HG03469 (cell line): ENCODE results near the gene UNC13A.
"Not testable (repeated sequence)": the region's sequence is repeated elsewhere in the genome, so short reads cannot be mapped to it uniquely, and the experiment has no call there.

Experiments
- ATAC-seq: cut with Tn5 transposase; IDR thresholded peaks from one replicate; pipeline ENCODE4 v1.9.1; 2021; ENCODE audit warnings: mild to moderate bottlenecking, moderate library complexity, moderate number of reproducible peaks; ENCODE audit not compliant: unreplicated experiment

UNC13A gene

DNA sequence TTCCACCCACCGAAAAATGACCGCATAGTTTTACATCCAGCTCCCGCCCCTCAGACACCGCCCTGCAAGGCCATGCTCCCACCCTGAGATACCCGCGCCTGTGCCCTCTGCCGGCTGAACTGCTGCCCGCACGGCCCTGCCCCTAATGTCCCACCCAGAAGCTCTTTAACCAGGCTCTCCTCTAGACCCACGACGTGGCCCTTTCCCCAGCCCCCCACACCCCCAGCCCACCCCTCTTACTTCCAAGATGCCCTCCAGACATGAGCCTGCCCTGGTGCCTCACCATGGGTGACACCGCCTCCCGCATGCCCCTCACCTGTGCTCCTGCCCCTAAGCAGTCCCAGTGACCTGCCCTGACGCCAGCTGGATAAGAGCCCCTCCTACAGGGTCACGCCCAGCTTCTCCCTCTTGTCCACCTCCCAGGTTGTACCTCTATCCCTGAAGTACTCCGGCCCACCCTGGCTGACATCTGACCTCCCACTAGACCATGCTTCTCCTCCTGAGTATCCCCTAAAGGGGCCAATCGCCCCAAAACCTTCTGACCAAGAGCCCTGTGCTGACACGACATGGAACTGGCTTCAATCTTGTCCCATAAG lies 81.5 kb downstream of the UNC13A start:
- ATAC-seq: no peak

DNA sequence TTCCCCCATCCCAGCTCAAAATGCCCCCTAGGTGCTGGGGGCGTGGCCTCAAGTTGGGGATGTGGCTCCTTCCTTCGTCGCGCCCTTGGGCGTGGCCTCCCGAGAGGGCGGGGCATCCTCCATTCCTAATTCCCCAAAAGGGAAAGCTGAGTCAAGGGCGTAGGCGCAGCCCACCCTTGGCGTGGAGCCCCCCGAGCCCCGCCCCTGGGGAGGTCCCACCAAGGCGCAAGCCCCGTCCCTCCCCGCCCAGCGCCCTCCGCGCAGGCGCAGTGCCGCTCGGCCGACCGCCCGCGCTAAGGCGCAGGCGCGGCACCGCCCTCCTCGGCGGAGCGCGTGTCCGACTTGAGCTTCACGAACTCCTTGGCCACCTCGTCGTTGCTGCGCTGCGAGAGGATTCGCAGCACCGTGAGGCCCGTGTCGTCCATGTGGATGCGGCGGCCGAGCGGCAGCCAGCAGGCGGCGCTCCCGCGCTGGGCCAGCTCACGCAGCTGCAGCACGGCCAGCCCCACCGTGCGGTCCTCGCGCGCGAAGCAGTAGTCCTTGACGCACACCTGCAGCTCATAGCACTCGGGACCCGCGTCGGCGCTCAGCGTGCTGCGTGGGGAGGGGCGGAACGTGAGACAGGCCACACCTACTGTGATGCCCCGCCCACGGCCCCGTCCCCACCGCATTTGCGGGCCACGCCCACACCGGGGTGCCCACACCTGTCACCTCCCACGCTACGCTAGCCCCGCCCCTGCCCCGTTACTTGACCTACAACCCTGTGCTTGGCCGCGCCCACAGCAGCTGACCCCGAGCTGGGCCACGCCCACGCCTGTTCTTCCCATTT lies 82.2 kb downstream of the UNC13A start:
- peak; percentile 72 for ATAC-seq

DNA sequence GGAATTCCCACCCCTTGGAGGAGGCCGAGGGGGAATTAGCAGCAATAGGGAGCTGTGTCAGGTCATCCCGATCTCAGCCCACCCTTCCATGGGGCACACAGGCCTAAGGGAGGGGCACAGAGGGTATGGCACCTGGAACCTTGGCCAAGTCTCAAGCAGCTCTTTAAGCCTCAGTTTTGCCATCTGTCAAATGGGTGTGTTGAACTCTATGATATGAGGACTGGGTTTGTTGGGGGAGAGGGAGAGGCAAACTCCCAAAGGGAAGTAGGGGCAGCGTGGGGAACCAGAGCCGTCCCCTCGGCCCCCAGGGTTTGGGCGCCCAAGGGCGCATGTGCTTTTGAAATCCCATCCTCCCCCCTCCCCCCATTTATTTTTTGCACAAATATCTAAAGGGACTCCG lies 83.0 kb downstream of the UNC13A start:
- ATAC-seq: no peak

DNA sequence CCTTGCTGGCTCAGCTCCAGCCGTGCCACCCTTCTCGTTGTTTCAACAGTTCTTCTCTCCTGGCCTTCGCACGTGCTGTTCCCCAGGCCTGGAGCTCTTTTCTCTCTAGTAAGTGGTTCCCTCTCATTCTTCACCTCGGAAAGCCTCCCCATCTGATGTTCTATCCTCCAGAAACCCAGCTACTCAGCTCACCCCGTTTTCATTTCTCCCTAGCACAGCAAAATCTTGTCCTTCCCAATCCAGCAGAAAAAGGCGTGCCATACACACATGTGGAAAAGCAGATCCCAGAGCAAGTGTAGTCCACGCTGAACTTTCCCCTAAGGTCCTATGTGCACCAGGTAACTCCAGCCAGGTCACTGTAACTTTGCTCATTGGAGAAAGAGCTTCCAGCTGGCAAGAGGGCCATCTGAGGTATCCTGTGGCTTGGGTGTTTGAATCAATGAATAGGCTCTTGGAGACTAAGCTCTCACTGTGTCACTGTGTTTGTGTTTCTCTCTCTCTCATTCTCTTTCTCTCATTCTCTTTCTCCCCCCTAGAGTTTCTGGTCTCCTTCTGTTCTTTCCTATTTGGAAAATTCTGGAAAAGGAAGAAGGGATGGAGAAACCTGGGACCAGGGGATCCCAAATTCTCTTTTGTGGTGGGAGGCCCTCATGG lies 83.7 kb downstream of the UNC13A start:
- no peak for ATAC-seq

DNA sequence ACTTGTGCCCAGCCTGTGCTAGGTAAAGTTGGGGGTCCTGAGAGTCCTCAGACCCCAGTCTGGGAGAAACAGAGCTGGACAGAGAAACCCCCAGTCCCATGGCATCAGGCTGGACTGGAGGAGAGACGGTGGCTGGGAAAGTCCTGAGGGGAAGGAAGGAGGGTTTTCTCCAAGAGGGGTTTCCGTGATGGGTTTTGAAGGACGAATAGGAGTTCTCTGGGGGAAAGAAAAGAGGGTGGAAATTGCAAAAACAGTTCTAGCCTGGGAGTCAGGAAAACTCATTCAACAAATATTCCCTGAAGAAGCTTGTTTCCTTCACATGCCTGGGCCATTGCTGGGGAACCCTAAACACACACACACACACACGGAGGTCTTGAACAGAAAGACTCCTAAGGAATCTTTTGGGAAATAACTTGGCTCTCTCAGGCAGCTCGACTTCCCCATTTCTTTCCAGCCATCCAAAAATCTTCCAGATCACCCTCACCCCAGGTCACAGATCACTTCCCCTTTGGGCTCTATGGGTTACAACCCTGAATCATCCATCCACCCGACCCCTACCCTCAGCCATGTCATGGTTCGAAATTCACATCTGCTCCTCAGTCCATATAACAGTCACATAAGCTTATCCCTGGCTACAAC lies 85.2 kb downstream of the UNC13A start:
- ATAC-seq: no peak

DNA sequence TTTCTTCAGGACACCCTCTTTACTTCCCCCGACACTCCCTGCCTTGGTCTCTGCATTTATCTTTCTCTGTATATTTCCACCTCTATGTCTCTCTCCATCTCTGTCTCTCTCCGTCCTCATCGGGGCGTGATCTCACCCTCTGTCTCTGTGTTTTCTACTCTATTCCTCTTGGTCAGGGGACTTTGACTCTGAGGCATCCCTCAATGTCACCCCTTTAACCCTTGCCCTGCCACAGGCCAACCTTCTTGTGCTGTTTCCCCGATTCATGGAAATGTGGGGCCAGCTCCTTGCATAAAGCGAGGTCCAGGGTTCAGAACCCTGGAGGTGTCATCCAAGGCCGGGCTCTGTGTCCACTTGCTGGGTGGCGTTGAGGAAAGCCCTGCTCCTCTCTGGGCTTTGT lies 85.9 kb downstream of the UNC13A start:
- no peak for ATAC-seq

DNA sequence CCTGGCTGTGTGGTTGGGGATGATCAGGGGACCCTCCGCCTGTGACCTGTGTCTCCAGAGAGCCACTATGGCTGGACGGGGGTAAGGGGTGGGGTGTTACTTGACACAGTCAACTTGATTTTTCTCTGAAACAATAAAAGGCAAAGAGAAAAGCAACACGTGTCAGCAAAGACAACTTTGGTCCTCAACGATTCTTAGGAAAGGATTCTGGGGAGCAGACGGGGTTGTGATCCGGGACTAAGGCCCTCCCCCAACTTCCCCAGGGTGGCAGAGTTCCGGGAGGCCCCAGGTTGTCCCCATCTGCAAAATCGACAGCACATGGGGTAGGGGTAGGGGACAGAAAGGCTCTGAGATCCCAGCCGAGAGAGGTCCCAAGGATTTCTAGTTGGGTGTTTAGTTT lies 86.5 kb downstream of the UNC13A start:
- no peak for ATAC-seq

DNA sequence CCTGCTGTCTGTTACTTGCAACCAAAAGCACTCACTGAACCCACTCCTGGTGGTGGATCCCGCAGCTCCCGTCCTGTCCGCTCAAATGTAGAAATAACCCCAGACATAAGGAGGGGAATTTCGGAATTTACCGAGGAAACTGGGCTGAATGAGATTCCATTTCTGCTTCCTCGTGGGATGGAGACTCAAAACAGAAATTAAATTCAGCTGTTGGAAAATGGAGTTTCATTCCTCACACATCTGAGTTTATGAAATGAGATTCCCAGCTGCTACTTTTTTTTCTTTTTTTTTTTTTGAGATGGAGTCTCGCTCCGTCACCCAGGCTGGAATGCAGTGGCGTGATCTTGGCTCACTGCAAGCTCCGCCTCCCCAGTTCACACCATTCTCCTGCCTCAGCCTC lies 88.4 kb downstream of the UNC13A start:
- ATAC-seq: no peak

DNA sequence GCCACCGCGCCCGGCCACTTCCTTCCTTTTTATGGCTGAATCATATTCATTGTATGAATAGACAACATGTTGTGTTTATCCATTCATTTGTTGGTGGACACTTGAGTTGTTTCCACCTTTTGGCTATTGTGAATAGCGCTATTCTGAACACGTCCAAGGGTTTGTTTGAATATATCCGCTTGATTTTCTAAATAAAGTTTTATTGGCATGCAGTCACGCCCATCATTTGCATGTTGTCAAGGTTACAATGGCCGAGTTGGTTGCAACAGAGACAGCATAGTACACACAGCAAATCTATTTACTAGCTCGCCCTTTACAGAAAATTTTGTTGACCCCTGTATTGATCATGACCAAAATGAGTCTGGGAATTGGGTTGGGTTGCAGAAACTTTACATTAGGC lies 89.2 kb downstream of the UNC13A start:
- ATAC-seq: no peak

DNA sequence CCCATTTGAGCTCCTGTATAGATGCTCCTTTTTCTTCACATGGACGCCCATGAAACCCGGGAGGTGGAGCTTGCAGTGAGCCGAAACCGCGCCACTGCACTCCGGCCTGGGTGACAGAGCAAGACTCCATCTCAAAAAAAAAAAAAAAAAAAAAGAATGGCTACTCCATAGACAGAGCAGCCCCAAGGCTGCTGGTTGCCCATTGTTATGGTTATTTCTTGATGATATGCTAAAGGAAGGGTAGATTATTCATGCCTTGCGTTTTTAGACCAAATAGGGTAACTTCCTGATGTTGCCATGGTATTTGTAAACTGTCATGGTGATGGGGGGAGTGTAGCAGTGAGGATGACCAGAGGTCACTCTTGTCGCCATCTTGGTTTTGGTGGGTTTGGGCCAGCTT lies 90.1 kb downstream of the UNC13A start:
- not testable (repeated sequence) for ATAC-seq

DNA sequence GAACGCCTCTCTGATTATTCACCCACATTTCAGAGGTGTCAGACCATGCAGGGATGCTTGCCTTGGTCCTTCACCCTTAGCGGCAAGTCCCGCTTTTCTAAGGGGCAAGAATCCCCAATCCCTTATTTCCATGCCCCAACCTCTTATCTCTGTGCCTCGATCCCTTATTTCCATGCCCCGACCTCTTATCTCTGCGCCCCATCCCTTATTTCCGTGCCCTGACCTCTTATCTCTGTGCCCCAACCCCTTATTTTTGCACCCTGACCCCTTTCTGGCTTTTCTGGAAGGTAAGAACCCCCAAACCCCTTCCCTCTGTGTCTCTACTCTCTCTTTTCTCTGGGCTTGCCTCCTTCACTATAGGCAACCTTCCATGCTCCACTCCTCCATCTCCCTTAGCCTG lies 93.9 kb downstream of the UNC13A start:
- ATAC-seq: not testable (repeated sequence)

DNA sequence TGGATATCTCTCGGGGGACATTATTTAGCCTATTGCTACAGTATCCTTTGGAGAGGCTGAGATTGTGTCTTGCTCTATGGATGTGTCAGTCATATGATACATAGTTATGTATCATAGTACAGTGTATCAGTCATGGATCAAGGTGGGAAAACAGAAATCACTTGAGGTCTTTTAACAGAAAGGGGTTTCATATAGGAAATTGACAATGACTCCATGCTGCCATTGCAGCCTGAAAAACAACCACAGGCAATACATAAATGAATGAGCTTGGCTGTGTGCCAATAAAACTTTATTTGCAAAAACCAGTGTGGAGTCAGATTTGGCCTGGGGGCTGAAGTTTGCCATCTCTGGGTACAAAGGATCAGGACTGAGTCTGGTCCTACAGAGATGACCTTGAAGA lies 97.3 kb downstream of the UNC13A start:
- ATAC-seq: no peak

DNA sequence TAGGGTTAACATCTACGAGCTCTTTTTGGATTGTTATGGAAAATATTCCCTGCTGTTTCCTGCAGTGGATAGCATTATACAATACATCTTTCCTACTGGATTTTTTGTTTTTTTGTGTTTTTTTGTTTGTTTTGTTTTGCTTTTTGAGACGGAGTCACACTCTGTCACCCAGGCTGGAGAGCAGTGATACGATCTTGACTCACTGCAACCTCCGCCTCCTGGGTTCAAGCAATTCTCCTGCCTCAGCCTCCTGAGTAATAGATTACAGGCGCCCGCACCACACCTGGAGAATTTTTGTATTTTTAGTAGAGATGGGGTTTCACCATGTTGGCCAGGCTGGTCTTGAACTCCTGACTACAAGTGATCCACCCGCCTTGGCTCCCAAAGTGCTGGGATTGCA lies 102.8 kb downstream of the UNC13A start:
- ATAC-seq: not testable (repeated sequence)

DNA sequence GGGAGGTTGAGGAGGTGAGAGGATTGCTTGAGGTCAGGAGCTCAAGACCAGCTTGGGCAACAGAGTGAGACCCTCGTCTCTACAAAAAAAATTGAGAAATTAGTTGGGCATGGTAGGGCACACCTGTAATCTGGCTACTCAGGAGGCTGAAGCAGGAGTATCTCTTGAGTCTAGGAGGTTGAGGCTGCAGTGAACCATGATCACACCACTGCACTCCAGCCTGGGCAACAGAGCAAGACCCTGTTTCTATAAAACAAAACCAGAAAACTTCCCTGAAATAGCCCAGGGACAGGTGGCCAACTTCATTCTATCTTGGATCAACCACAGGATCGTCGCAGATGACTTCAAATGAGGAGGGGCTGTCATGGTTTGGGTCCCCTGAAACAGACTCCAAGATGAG lies 104.0 kb downstream of the UNC13A start:
- ATAC-seq: no peak

DNA sequence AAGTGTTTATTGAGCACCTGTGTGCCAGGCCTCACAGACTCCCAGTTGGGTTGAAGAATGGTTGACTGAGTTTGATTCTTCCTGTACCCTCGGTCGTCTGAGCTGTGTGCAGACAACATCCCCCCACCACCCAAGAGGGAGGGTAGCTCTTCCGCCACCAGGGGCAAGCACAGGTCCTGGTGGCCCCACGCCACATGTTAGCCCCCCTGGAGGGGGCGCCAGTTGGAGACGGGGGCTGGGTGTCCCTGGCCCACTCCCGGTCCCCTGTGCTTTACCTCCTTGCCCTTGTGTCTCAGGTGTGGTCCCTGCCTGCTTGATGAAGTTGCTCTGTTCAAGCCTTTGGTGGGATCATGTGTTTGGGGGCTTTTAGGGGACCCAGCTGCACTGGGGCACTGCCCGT lies 105.5 kb downstream of the UNC13A start:
- ATAC-seq: no peak

DNA sequence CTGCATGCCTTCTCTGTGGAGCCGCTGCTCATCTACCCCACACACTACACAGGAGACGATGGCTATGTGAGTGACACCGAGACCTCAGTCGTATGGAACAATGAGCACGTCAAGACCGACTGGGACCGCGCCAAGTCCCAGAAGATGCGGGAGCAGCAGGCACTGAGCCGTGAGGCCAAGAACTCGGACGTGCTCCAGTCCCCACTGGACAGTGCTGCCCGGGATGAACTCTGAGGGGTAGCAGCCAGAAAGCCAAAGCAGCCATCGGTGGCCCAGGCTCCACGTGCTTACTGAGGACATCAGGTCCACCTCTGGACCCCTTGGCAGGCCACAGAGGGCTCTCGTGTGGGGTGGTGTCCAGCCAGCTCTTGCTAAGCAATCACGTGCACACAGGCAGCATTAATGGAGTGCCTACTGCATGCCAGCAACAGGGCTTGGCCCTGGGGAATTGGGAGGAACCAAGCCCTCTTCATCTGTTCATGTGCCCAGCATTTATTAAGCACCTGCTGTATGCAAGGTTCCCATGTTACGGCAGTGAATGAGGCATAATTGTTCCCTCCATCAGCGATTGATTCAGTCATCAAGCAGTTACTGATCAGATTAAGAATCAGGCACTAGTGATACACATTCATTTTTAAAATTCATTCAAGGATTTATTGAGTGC lies 106.8 kb downstream of the UNC13A start:
- ATAC-seq: no peak

DNA sequence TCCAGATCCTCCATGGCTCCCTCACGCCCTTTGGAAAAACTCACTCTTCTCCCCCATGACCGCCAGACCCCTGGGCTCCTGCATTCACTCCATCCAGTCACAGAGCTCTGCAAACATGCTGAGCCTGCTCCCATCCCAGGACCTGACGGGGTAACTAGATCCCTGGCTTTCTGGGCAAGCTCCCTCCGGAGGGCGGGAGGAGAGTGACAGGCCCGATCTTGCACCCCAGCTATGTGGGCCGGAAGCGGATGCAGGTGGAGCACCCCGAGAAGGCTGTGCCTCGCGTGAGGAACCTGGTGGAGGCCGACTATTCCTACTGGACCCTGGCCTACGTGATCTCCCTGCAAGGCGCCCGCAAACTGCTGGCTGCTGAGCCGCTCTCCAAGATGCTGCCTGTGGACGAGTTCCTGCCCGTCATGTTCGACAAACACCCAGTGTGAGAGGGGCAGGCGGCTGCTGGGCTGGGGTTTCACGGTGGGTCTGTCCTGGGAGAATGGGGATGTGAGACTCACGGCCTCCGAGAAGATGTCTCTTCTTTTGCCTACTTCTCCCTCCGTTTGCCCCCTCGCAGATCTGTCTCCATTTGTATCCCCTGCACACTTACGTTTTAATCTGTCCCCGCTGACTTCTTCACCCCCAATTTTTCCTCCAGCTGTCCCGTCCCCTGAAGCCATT lies 107.5 kb downstream of the UNC13A start:
- ATAC-seq: no peak

DNA sequence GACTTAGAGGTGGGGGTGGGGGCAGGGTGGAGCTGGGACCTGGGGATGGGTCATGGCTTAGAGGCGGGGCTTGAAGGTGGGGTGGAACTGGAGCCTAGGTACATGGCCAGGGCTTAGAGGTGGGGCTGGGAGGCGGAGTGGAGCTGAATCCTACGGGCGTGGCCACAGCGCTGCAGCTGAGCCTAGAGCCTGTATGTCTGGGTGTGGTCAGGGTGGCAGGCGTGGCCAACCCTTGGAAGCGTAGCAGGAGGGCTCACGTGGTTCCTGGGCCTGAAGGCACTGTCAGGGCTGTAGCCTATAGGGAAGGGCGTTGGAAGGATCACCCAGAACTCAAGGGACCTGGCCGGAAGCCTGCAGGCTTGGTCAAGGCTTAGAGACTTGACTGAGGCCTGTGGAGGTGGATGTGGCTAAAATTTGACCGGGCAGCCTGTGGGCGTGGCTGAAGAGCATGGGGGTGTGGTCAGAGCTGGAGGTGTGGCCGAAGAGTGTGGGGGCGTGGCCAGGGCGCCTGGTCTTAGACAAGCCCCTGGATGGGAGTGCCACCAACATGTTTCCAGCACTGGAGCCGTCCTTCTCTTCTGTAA lies 108.4 kb downstream of the UNC13A start:
- peak; percentile 40 for ATAC-seq

DNA sequence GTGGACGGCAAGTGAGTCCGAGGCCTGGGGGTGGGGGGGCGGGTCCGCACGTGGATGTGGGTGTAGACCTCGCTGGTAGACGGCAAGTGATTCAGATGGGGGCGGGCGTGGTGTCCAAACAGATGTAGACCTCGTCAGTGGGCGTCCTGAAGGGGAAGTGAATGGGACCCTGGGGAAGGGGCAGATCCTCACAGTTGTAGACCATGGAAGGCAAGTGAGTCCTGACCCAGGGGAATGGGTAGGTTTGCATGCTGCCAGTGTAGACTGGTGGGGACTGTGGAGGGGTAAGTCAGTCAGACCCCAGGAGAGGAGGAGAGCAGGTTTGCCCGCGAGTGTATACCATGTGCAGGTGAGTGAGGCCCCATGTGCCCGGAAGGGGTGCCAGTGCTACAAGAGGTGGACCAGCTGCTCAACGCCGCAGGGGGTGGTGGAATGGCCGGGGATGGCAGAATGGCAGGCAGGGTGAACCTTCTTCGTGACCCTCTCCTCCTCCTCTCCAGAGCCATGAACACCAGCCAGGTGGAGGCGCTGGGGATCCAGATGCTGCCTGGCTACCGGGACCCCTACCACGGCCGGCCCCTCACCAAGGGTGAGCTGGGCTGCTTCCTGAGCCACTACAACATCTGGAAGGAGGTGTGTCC lies 110.6 kb downstream of the UNC13A start:
- no peak for ATAC-seq
